NCI-H1105 (cell line): ENCODE data around the gene EXO5.
"Not testable (repeated sequence)": the region's sequence is repeated elsewhere in the genome, so short reads cannot be mapped to it uniquely, and the experiment has no call there.

Source experiments
- DNase-seq: peaks from one replicate; lab custom pipeline; 2025; lab: John Stamatoyannopoulos, UW

EXO5 gene

DNA sequence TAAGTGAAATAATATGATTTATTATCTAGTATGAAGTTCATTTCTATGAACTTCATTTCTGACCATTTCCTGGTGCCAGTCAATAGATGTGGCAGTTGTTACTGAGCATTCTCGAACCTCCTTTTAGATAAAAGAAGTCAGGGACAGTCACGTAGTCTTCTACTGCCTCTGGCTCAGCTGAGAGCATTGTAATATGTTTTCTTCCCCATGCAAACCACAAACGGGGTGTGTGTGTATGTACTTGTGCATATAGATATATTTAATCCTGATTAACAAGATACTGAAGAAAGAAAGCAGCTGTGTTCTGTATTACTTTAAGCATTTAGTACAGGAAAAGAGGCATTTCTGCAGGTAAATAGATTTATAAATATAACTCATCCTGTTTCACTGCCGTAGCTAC, 44.5 kb downstream of the EXO5 start:
- DNase-seq: no peak

DNA sequence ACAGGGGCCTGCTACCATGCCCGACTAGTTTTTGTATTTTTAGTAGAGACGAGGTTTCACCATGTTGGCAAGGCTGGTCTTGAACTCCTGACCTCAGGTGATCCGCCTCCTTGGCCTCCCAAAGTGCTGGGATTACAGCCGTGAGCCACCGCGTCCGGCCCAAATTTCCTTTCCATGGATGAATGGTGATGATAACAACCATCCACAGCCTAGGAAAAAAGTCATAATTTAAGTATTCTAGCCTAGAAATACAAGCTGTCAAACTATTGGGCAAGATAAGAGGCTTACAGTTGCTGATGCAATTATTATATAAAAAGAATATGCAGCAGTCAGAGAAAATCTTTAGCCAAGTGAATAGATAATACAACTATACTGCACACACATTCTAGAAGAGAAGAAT, 46.2 kb downstream of the EXO5 start:
- not testable (repeated sequence) for DNase-seq

GRCh38 chr1:40556121-40556520, 47.6 kb downstream of the EXO5 start:
- DNase-seq: no peak

DNA sequence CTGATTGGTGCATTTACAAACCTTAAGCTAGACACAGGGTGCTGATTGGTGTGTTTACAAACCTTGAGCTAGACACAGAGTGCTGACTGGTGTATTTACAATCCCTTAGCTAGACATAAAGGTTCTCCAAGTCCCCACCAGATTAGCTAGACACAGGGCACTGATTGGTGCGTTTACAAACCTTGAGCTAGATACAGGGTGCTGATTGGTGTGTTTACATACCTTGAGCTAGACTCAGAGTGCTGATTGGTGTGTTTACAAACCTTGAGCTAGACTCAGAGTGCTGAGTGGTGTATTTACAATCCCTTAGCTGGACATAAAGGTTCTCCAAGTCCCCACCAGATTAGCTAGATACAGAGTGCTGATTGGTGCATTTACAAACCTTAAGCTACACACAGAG, 49.7 kb downstream of the EXO5 start:
- DNase-seq: not testable (repeated sequence)

GRCh38 chr1:40562185-40562584, 53.6 kb downstream of the EXO5 start:
- no peak for DNase-seq

DNA sequence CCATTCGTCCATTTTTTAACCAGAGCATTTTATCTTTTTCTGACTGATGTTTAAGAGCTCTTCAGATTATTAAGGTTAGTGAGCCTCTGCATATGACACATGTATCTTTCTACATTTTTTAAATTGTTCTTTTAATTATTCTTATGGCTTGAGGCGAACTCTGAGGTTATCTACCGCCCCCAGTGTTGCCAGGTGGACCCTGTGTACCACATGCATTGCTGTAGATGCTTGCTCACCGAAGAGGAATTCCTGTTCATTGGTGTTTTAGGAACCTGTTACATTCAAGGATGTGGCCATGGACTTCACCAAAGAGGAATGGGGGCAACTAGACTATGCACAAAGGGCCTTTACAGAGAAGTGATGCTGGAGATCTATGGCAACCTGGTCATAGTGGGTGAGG, 54.7 kb downstream of the EXO5 start:
- DNase-seq: no peak

DNA sequence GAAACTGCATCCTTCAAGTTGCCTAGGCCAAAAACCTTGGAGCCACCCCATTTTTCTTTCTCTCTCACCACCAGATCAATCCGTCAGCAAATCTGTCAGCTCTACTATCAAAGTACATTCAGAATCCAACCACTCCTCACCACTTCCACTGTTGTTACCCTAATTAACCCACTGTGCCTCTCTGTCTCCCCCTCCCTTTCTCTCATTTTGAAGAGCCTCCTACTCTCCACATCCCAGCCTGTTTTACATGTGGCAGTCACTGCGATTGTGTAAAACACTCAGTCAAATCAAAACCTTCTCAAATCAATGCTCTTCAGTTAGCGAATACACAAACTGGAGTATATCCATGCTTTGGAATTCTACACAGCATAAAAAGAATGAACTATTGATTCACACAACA, 55.9 kb downstream of the EXO5 start:
- no peak for DNase-seq

DNA sequence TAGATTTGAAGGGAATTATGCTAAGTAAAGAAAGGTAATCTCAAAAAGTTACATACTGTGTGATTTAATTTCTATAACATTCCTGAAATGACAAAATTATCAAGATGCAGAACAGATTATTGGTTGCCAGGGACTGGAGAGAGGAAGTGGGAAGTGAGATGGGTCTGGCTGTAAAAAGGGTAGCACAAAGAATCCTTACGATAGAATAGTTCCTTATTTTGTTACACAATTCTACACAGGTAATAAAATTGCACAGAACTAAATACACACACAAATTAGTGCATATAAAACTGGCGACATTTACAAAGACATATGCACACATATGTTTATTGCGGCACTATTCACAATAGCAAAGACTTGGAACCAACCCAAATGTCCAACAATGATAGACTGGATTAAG, 56.3 kb downstream of the EXO5 start:
- DNase-seq: no peak
